Progenitor cell of endocrine pancreas (in vitro differentiated cells): ENCODE data around the gene PHYHIPL. TPM values are rescaled to one million over a fixed set of nuclear protein-coding genes. Genes with fewer than 3 reads are reported as not detected.

ENCODE experiments used
- DNase-seq: peaks from one replicate; pipeline ENCODE4 v3.0.0; 2021; ENCODE audit warnings: low spot score; ENCODE audit not compliant: unreplicated experiment
- H3K27ac Mint-ChIP-seq: 2 replicates; pipeline ENCODE4 v1.8.0; 2021; ENCODE audit warnings: mild to moderate bottlenecking, moderate library complexity, mixed read lengths
- H3K27me3 Mint-ChIP-seq: 2 replicates; pipeline ENCODE4 v1.8.0; 2021; ENCODE audit warnings: mixed read lengths
- H3K36me3 Mint-ChIP-seq: 2 replicates; pipeline ENCODE4 v1.8.0; 2022; ENCODE audit warnings: mixed read lengths; ENCODE audit not compliant: insufficient read depth
- H3K4me1 Mint-ChIP-seq: 2 replicates; pipeline ENCODE4 v1.8.0; 2021; ENCODE audit warnings: low read depth, mixed read lengths
- H3K4me3 Mint-ChIP-seq: 2 replicates; pipeline ENCODE4 v1.8.0; 2021; ENCODE audit warnings: low read depth, mild to moderate bottlenecking, moderate library complexity, mixed read lengths
- H3K9me3 Mint-ChIP-seq: 2 replicates; pipeline ENCODE4 v1.8.0; 2021; ENCODE audit warnings: low read depth, mixed read lengths
- CTCF ChIP-seq: fragments of 200-600 bp; sonication (generic); IDR thresholded peaks from one replicate; pipeline ENCODE4 v1.5.0; 2021; ENCODE audit warnings: antibody characterized with exemption, mild to moderate bottlenecking; ENCODE audit not compliant: unreplicated experiment
- total RNA-seq: library from RNA; stranded (reverse); gene quantifications from 2 replicates; pipeline ENCODE4 v1.2.1, GENCODE V29; 2021

Gene PHYHIPL
- total RNA-seq, 1 donor from 2014 or later = 1.3 TPM

GRCh38 chr10:59279476-59279875 lies 103.0 kb downstream of the PHYHIPL start:
- Mint-ChIP-seq H3K27ac (no peak overlapping the region), H3K9me3 (no peaks in the 10 kb centered on the region), H3K4me3 (no peak overlapping the region), H3K36me3 (no peaks in the 10 kb centered on the region), H3K4me1 (peaks cover 4% of the 10 kb centered on the region), H3K27me3 (no peaks in the 10 kb centered on the region)
- no peak for DNase-seq
- no peak for TF ChIP-seq CTCF

- Mint-ChIP-seq H3K27me3 (no peaks in the 10 kb centered on the region), H3K9me3 (no peaks in the 10 kb centered on the region), H3K4me1 (peaks cover 4% of the 10 kb centered on the region), H3K4me3 (no peak overlapping the region), H3K36me3 (no peaks in the 10 kb centered on the region), H3K27ac (no peak overlapping the region)
- DNase-seq = no peak
- no peak for TF ChIP-seq CTCF
Measured at GRCh38 chr10:59279991-59280505, 103.6 kb downstream of the PHYHIPL start.

- no peaks in the 10 kb centered on the region for H3K27me3 Mint-ChIP-seq
- DNase-seq = no peak
Measured at GRCh38 chr10:59281861-59282260, 105.4 kb downstream of the PHYHIPL start.

GRCh38 chr10:59283456-59284091 lies 107.1 kb downstream of the PHYHIPL start:
- DNase-seq = no peak
- Mint-ChIP-seq H3K9me3 (no peaks in the 10 kb centered on the region), H3K27ac (no peak overlapping the region), H3K27me3 (no peaks in the 10 kb centered on the region), H3K36me3 (no peaks in the 10 kb centered on the region), H3K4me1 (peaks cover 4% of the 10 kb centered on the region), H3K4me3 (no peak overlapping the region)
- no peak for TF ChIP-seq CTCF

More at GRCh38 chr10:59281861-59282260, 105.4 kb downstream of the PHYHIPL start:
- Mint-ChIP-seq H3K27ac (no peak overlapping the region), H3K9me3 (no peaks in the 10 kb centered on the region), H3K36me3 (no peaks in the 10 kb centered on the region), H3K4me1 (peaks cover 4% of the 10 kb centered on the region), H3K4me3 (no peak overlapping the region)
- TF ChIP-seq CTCF = no peak

- Mint-ChIP-seq H3K27ac (no peak overlapping the region), H3K9me3 (no peaks in the 10 kb centered on the region), H3K36me3 (no peaks in the 10 kb centered on the region)
Measured at GRCh38 chr10:59284118-59284975, 107.9 kb downstream of the PHYHIPL start.

More at GRCh38 chr10:59284118-59284975, 107.9 kb downstream of the PHYHIPL start:
- no peak overlapping the region for H3K4me3 Mint-ChIP-seq
- DNase-seq = no peak
- TF ChIP-seq CTCF = no peak
- no peaks in the 10 kb centered on the region for H3K27me3 Mint-ChIP-seq
- H3K4me1 Mint-ChIP-seq = peaks cover 4% of the 10 kb centered on the region
